Measurements from ENCODE around the gene BCKDHB.

DNA sequence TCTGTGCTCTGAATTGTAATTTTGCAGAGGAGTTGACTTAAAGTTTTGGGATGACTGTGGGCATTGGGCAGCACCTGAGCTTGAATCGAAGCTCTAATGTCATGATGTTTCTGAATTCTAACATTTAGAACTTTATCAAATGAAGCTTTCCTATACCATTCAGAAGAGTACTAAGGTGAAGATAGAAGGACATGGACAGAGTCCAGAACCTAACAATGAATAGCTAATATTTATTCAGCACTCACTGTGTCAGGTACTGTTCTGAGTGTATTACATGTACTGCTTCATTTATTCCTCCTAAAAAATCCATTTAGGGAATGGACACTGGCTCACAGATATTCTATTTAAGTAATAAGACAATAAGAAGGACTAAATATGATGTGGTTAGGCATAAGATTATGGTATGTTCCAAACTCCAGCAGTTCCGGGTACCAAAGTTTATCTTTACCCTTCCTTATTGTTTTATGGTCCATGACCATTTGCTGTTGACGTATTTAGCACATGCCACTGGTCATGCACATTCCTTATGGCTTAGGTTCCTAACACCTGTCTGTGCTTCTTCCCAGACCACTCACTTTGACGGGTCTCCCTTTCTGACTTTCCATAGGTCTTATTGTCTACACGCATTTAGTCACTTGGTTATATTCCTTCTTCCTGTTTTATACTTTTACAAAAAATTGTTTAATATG, 20.3 kb downstream of the BCKDHB start:
- TF ChIP-seq POLR2A (IDR thresholded peaks at IDR 0.05): no peak
- TF ChIP-seq, protein P1, sequence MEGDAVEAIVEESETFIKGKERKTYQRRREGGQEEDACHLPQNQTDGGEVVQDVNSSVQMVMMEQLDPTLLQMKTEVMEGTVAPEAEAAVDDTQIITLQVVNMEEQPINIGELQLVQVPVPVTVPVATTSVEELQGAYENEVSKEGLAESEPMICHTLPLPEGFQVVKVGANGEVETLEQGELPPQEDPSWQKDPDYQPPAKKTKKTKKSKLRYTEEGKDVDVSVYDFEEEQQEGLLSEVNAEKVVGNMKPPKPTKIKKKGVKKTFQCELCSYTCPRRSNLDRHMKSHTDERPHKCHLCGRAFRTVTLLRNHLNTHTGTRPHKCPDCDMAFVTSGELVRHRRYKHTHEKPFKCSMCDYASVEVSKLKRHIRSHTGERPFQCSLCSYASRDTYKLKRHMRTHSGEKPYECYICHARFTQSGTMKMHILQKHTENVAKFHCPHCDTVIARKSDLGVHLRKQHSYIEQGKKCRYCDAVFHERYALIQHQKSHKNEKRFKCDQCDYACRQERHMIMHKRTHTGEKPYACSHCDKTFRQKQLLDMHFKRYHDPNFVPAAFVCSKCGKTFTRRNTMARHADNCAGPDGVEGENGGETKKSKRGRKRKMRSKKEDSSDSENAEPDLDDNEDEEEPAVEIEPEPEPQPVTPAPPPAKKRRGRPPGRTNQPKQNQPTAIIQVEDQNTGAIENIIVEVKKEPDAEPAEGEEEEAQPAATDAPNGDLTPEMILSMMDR (IDR thresholded peaks at IDR 0.05 in 4 of 5, conservative IDR thresholded peaks at IDR 0.05 in 1 of 5): no peak

All from gastrocnemius medialis (tissue), 4 donors.